HG02870 (cell line): ENCODE results near the gene SMURF1.
"Not testable (repeated sequence)": the region's sequence is repeated elsewhere in the genome, so short reads cannot be mapped to it uniquely, and the experiment has no call there.

Experiments used
- ATAC-seq: cut with Tn5 transposase; IDR thresholded peaks from one replicate; pipeline ENCODE4 v1.9.1; 2021; ENCODE audit warnings: mild to moderate bottlenecking, moderate library complexity; ENCODE audit not compliant: unreplicated experiment

Gene SMURF1

GRCh38 chr7:99143853-99144672, at the start of gene SMURF1:
TSS of gene SMURF1 (minus strand) at chr7:99144108. CDS start at chr7:99143780, 328 bp downstream.
- ATAC-seq = peak; percentile 69

- ATAC-seq = no peak
These were observed 48.1 kb upstream of the SMURF1 start for GRCh38 chr7:99191869-99192596.

GRCh38 chr7:99190359-99191009, 46.6 kb upstream of the SMURF1 start:
- ATAC-seq = no peak

- ATAC-seq = no peak
These were observed 45.3 kb upstream of the SMURF1 start for GRCh38 chr7:99189222-99189621.

- no peak for ATAC-seq
These were observed 44.3 kb upstream of the SMURF1 start for GRCh38 chr7:99188221-99188620.

- no peak for ATAC-seq
These were observed 40.8 kb upstream of the SMURF1 start for GRCh38 chr7:99184532-99185218.

GRCh38 chr7:99180067-99180650, 36.3 kb upstream of the SMURF1 start:
- no peak for ATAC-seq

- ATAC-seq = no peak
These were observed 33.3 kb upstream of the SMURF1 start for GRCh38 chr7:99177165-99177564.

GRCh38 chr7:99173787-99174186, 29.9 kb upstream of the SMURF1 start:
- ATAC-seq = no peak

GRCh38 chr7:99171731-99172130, 27.8 kb upstream of the SMURF1 start:
- ATAC-seq = no peak

- no peak for ATAC-seq
These were observed 26.8 kb upstream of the SMURF1 start for GRCh38 chr7:99170730-99171074.

- ATAC-seq = no peak
These were observed 26.3 kb upstream of the SMURF1 start for GRCh38 chr7:99170065-99170729.

- ATAC-seq = no peak
These were observed 23.2 kb upstream of the SMURF1 start for GRCh38 chr7:99167072-99167471.

- no peak for ATAC-seq
These were observed 21.9 kb upstream of the SMURF1 start for GRCh38 chr7:99165816-99166215.

GRCh38 chr7:99163669-99164068, 19.8 kb upstream of the SMURF1 start:
- ATAC-seq = not testable (repeated sequence)

- ATAC-seq = no peak
These were observed 12.7 kb upstream of the SMURF1 start for GRCh38 chr7:99156649-99157048.

GRCh38 chr7:99155211-99155610, 11.3 kb upstream of the SMURF1 start:
- ATAC-seq = no peak

- ATAC-seq = no peak
These were observed 3.1 kb upstream of the SMURF1 start for GRCh38 chr7:99146979-99147378.

- ATAC-seq = peak; percentile 27
These were observed 421 bp downstream of the SMURF1 start for GRCh38 chr7:99143521-99143852.

- no peak for ATAC-seq
These were observed 984 bp downstream of the SMURF1 start for GRCh38 chr7:99142727-99143520.
